Kidney epithelial cell (primary cell): ENCODE results near the gene CCSER2. TPM values are rescaled to one million over a fixed set of nuclear protein-coding genes. Genes with fewer than 3 reads are reported as not detected.

ENCODE experiments used
- DNase-seq: peaks from one replicate; pipeline ENCODE4 v3.0.0-alpha.2; 2010; ENCODE audit warnings: low read depth
- H3K27me3 ChIP-seq: 2 replicates; pipeline ENCODE4 v1.6.0; 2011; ENCODE audit warnings: low read length; ENCODE audit not compliant: control insufficient read depth, insufficient read depth
- H3K36me3 ChIP-seq: 2 replicates; pipeline ENCODE4 v1.5.1; 2011; ENCODE audit warnings: low read length; ENCODE audit not compliant: control insufficient read depth, insufficient read depth
- H3K4me3 ChIP-seq: 2 replicates; pipeline ENCODE4 v1.5.1; 2011; ENCODE audit warnings: low read depth, mild to moderate bottlenecking, control low read depth, low read length
- total RNA-seq: library from RNA; depleted of rRNA; stranded (reverse); fragments of >200 nt; gene quantifications from 2 replicates; pipeline ENCODE4 v1.2.3, GENCODE V29; 2015
- TF ChIP-seq, protein P1 (sequence below): IDR thresholded peaks from 2 replicates; pipeline ENCODE4 v1.5.1; 2011; ENCODE audit warnings: mild to moderate bottlenecking, moderate library complexity, low read length, control low read depth, inconsistent platforms; ENCODE audit not compliant: insufficient read depth, poor library complexity, severe bottlenecking

Gene CCSER2
- total RNA-seq, 1 donor from 2014 or later: 28.0 TPM

GRCh38 chr10:84542522-84543490 is 214.4 kb downstream of the CCSER2 start:
- no peaks in the 10 kb centered on the region for H3K27me3 ChIP-seq
- TF ChIP-seq, protein P1, sequence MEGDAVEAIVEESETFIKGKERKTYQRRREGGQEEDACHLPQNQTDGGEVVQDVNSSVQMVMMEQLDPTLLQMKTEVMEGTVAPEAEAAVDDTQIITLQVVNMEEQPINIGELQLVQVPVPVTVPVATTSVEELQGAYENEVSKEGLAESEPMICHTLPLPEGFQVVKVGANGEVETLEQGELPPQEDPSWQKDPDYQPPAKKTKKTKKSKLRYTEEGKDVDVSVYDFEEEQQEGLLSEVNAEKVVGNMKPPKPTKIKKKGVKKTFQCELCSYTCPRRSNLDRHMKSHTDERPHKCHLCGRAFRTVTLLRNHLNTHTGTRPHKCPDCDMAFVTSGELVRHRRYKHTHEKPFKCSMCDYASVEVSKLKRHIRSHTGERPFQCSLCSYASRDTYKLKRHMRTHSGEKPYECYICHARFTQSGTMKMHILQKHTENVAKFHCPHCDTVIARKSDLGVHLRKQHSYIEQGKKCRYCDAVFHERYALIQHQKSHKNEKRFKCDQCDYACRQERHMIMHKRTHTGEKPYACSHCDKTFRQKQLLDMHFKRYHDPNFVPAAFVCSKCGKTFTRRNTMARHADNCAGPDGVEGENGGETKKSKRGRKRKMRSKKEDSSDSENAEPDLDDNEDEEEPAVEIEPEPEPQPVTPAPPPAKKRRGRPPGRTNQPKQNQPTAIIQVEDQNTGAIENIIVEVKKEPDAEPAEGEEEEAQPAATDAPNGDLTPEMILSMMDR: no peak
- no peak overlapping the region for H3K4me3 ChIP-seq
- no peaks in the 10 kb centered on the region for H3K36me3 ChIP-seq
- DNase-seq: no peak

DNA sequence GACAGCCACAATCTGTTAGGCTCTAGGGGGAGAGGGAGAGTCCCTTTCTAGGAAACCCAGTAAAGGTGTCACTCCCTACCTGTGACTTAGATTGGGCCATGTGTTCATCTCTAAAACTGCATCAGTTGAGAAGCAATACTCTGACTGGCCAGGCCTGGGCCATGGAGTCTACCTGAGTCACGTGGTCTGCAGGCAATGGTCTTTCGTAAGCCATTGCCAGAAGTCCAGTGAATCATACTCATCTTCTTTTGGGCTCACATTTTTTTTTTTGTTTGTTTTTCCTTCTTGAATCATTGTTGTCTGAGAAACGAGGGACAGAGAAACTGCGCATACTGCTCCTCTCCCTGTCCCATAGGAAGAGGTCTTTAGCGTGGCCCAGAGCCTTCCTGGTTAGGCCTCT is 215.6 kb downstream of the CCSER2 start:
- no peak overlapping the region for H3K4me3 ChIP-seq
- H3K27me3 ChIP-seq: peaks cover 2% of the 10 kb centered on the region
- DNase-seq: no peak
- no peaks in the 10 kb centered on the region for H3K36me3 ChIP-seq
- TF ChIP-seq, protein P1: no peak

GRCh38 chr10:84545651-84546050 is 217.3 kb downstream of the CCSER2 start:
- no peak for DNase-seq
- H3K36me3 ChIP-seq: no peaks in the 10 kb centered on the region
- H3K4me3 ChIP-seq: no peak overlapping the region

DNA sequence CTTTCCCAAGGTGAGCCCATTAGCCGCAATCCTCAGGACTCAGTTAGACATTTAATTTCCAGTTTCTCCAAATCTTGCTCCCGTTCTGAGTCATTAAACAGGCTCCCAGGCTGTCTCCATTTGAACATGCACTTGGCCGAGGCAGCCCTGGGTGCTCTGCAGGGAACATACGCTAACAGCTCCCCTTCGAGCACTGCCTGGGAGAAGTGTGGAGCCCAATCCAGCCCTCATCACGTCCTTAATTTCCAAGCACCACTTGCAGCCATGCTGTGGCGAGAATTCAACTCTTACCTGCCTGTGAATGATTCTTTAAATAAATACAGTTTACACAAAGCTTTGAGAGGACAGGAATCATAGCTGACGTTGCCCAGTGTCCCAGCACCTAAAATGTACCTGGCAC is 218.2 kb downstream of the CCSER2 start:
- TF ChIP-seq, protein P1: no peak

More at GRCh38 chr10:84545651-84546050, 217.3 kb downstream of the CCSER2 start:
- H3K27me3 ChIP-seq: peaks cover 2% of the 10 kb centered on the region
- TF ChIP-seq, protein P1: no peak

GRCh38 chr10:84547616-84548015 is 219.2 kb downstream of the CCSER2 start:
- no peak for DNase-seq
- TF ChIP-seq, protein P1: no peak
- H3K4me3 ChIP-seq: no peak overlapping the region
- H3K27me3 ChIP-seq: peaks cover 2% of the 10 kb centered on the region
- no peaks in the 10 kb centered on the region for H3K36me3 ChIP-seq

More for the DNA sequence above, 218.2 kb downstream of the CCSER2 start:
- Histone ChIP-seq H3K4me3 (no peak overlapping the region), H3K27me3 (peaks cover 2% of the 10 kb centered on the region), H3K36me3 (no peaks in the 10 kb centered on the region)
- DNase-seq: no peak
